CD14-positive monocyte (primary cell): ENCODE measurements around the gene HDGF. TPM values are rescaled to one million over a fixed set of nuclear protein-coding genes. Genes with fewer than 3 reads are reported as not detected.

Experiments used
- DNase-seq, 3 donors: peaks; one replicate each; pipeline ENCODE4 v3.0.0-alpha.2; 2011 to 2022
- H2AFZ ChIP-seq: 2 replicates; pipeline ENCODE4 v1.6.0; 2012; ENCODE audit warnings: mild to moderate bottlenecking, low read depth, low read length, inconsistent platforms; ENCODE audit not compliant: insufficient read depth, poor library complexity, severe bottlenecking
- H3K27ac ChIP-seq, 2 donors: 1 replicate in 1 of 2; 2 replicates in 1 of 2; pipeline ENCODE4 v1.5.1; 2012 to 2013; ENCODE audit warnings: low read length in 2 of 2, control low read depth in 1 of 2, inconsistent platforms in 1 of 2, low read depth in 1 of 2, mild to moderate bottlenecking in 1 of 2
- H3K27me3 ChIP-seq, 2 donors: one replicate each; pipeline versions ENCODE4 v1.6.0 to v1.6.1; 2011 to 2013; ENCODE audit warnings: low read length in 2 of 2; ENCODE audit not compliant: control insufficient read depth in 2 of 2, insufficient read depth in 2 of 2
- H3K36me3 ChIP-seq, 2 donors: replicated peaks in 1 of 2; 1 replicate in 1 of 2; 2 replicates in 1 of 2; pipeline versions ENCODE4 v1.5.1 to v1.6.1; 2012 to 2013; ENCODE audit warnings: low read length in 2 of 2, control low read depth in 1 of 2, inconsistent platforms in 1 of 2, mild to moderate bottlenecking in 1 of 2; ENCODE audit not compliant: insufficient read depth in 2 of 2, control insufficient read depth in 1 of 2
- H3K4me1 ChIP-seq, 2 donors: 1 replicate in 1 of 2; 2 replicates in 1 of 2; pipeline versions ENCODE4 v1.5.1 to v1.6.1; 2012 to 2013; ENCODE audit warnings: low read length in 2 of 2, control low read depth in 1 of 2, inconsistent platforms in 1 of 2, mild to moderate bottlenecking in 1 of 2, moderate library complexity in 1 of 2; ENCODE audit not compliant: insufficient read depth in 2 of 2, control insufficient read depth in 1 of 2
- H3K4me2 ChIP-seq: replicated peaks from 2 replicates; pipeline ENCODE3; 2012; ENCODE audit warnings: low read length, moderate library complexity, mild to moderate bottlenecking; ENCODE audit not compliant: poor library complexity, severe bottlenecking; ENCODE audit errors: extremely low read depth
- H3K4me3 ChIP-seq, 3 experiments: fragments of 200-600 bp in 1 of 3; sonication (generic) in 1 of 3; replicated peaks in 1 of 3; 1 replicate in 2 of 3; 2 replicates in 1 of 3; pipeline ENCODE4 v1.5.1; 2011 to 2013; ENCODE audit warnings: low read length in 3 of 3, mild to moderate bottlenecking in 3 of 3, control low read depth in 2 of 3, low read depth in 2 of 3, inconsistent platforms in 1 of 3, moderate library complexity in 1 of 3
- H3K79me2 ChIP-seq: 2 replicates; pipeline ENCODE4 v1.6.0; 2012; ENCODE audit warnings: mild to moderate bottlenecking, control low read depth, inconsistent platforms, low read length, moderate library complexity; ENCODE audit not compliant: insufficient read depth
- H3K9ac ChIP-seq: 2 replicates; pipeline ENCODE4 v1.6.0; 2017; ENCODE audit warnings: low read length, mild to moderate bottlenecking; ENCODE audit not compliant: insufficient read depth, poor library complexity, severe bottlenecking
- H3K9me3 ChIP-seq, 2 donors: replicated peaks in 1 of 2; 1 replicate in 1 of 2; 2 replicates in 1 of 2; pipeline versions ENCODE4 v1.5.1 to v1.6.1; 2012 to 2013; ENCODE audit warnings: low read length in 2 of 2, control low read depth in 1 of 2; ENCODE audit not compliant: control insufficient read depth in 1 of 2, insufficient read depth in 1 of 2
- H4K20me1 ChIP-seq: 2 replicates; pipeline ENCODE4 v1.6.0; 2012; ENCODE audit warnings: mild to moderate bottlenecking, low read length, control low read depth, moderate library complexity; ENCODE audit not compliant: insufficient read depth
- H3K27ac Mint-ChIP-seq, 7 donors: one replicate each; pipeline ENCODE4 v1.8.0; 2020; ENCODE audit warnings: mild to moderate bottlenecking in 7 of 7, mixed read lengths in 7 of 7, moderate library complexity in 6 of 7, inconsistent platforms in 2 of 7
- H3K27me3 Mint-ChIP-seq, 3 donors: one replicate each; pipeline ENCODE4 v1.8.0; 2021 to 2022; ENCODE audit warnings: low read depth in 3 of 3, mild to moderate bottlenecking in 3 of 3, mixed read lengths in 3 of 3, moderate library complexity in 3 of 3, inconsistent platforms in 1 of 3
- H3K36me3 Mint-ChIP-seq, 2 donors: one replicate each; pipeline ENCODE4 v1.8.0; 2020; ENCODE audit warnings: mixed read lengths in 2 of 2, inconsistent platforms in 1 of 2, mild to moderate bottlenecking in 1 of 2
- H3K4me1 Mint-ChIP-seq: one replicate; pipeline ENCODE4 v1.8.0; 2020; ENCODE audit warnings: mild to moderate bottlenecking, mixed read lengths
- H3K4me3 Mint-ChIP-seq, 2 donors: one replicate each; pipeline ENCODE4 v1.8.0; 2020; ENCODE audit warnings: mild to moderate bottlenecking in 2 of 2, mixed read lengths in 2 of 2, moderate library complexity in 1 of 2
- H3K9me3 Mint-ChIP-seq, 7 donors: one replicate each; pipeline ENCODE4 v1.8.0; 2020 to 2022; ENCODE audit warnings: mixed read lengths in 7 of 7, mild to moderate bottlenecking in 6 of 7, moderate library complexity in 6 of 7, inconsistent platforms in 2 of 7
- CTCF ChIP-seq: fragments of 200-600 bp; IDR thresholded peaks from one replicate; pipeline ENCODE4 v1.8.0; 2022; ENCODE audit warnings: antibody characterized with exemption, mild to moderate bottlenecking
- WGBS: methylation state at CpG from one replicate; pipeline ENCODE4 v1.1.5; 2013; ENCODE audit warnings: missing lambda C conversion rate; ENCODE audit not compliant: insufficient coverage; 5-methylcytosine and 5-hydroxymethylcytosine counted together
- intact Hi-C, 2 donors: fragments of 100-400 bp; cut with micrococcal nuclease; formaldehyde crosslinking; loops; one replicate each; pipeline versions ENCODE4 v1.15.0 to v1.15.1; 2023
- polyA minus RNA-seq: library from RNA; depleted of rRNA, polyadenylated mRNA; stranded (reverse); fragments of >200 nt; gene quantifications from 2 replicates; pipeline ENCODE4 v1.2.3, GENCODE V29; 2012
- polyA plus RNA-seq, 3 donors: library from polyadenylated mRNA; depleted of rRNA in 1 of 3; unstranded in 2 of 3; stranded (reverse) in 1 of 3; fragments of 300-500 nt in 2 of 3; fragments of >200 nt in 1 of 3; fragmentation: Illumina TruSeq in 2 of 3; gene quantifications; 1 replicate in 2 of 3; 2 replicates in 1 of 3; pipeline ENCODE4 v1.2.3, GENCODE V29; 2012 to 2021
- total RNA-seq, 12 experiments: library from RNA in 1 of 12; stranded (reverse) in 1 of 12; fragments of 120-200 nt in 1 of 12; gene quantifications; one replicate each; pipeline ENCODE4 v1.2.4 and lab custom pipeline; 2013 to 2026; ENCODE audit warnings: mixed read lengths in 6 of 12, inconsistent platforms in 1 of 12

HDGF gene
- 175 TPM for total RNA-seq (2013)
- polyA plus RNA-seq, result 10 to 100 TPM; 23.9 to 92.4 (median 49.9) TPM
- 42.5 and 80.6 TPM in 2 replicates for polyA minus RNA-seq
- 92.9 to 326 (median 156) reads per million in 11 experiments for total RNA-seq (lab: John Stamatoyannopoulos, UW)

- Histone ChIP-seq H3K9ac (peak within 1 kb of the TSS; percentile 80), H3K36me3 (no peaks in the 10 kb centered on the region), H3K27ac (peak within 1 kb of the TSS; percentile 89 to 91), H3K79me2 (peaks cover 89% of the 10 kb centered on the region), H2AFZ (peak within 1 kb of the TSS; percentile 88), H3K9me3 (no peaks in the 10 kb centered on the region), H3K4me2 (peak within 1 kb of the TSS; percentile 91), H3K4me1 (peaks cover 56 to 69% of the 10 kb centered on the region in 2 donors), H4K20me1 (peaks cover 28% of the 10 kb centered on the region), H3K27me3 (no peaks in the 10 kb centered on the region), H3K4me3 (peak within 1 kb of the TSS; percentile 84 to 96 (median 84))
- H3K9me3 Mint-ChIP-seq, result peaks cover 0 to 3% (median 0%) of the 10 kb centered on the region in 7 donors
- no peak for DNase-seq
- WGBS, result under 1% methylated on average over 39 of the region's 48 CpGs
- TF ChIP-seq CTCF, result no peak
- peak within 1 kb of the TSS; percentile 91 to 98 (median 94) for H3K27ac Mint-ChIP-seq
- peaks cover 0 to 2% (median 0%) of the 10 kb centered on the region in 3 donors for H3K27me3 Mint-ChIP-seq
- H3K36me3 Mint-ChIP-seq, result no peaks in the 10 kb centered on the region
- peaks cover 70% of the 10 kb centered on the region for H3K4me1 Mint-ChIP-seq
- peak within 1 kb of the TSS; percentile 89 to 97 for H3K4me3 Mint-ChIP-seq
- intact Hi-C loops, result loop anchor here (1.0 to 2.0 kb wide), 2 partner anchors 11 to 15 kb away; partner anchors contain the start of gene PRCC (in 2 of the 2)
These were observed at the start of gene HDGF for GRCh38 chr1:156751451-156751756. TSS of gene HDGF (minus strand) at chr1:156751675. CDS start at chr1:156751429, 246 bp downstream.

GRCh38 chr1:156797212-156797871 lies 45.9 kb upstream of the HDGF start:
- DNase-seq, result peak in 2 of 3 donors; percentile 28 to 32
- H3K4me3 ChIP-seq, result no peak overlapping the region
- H3K4me1 ChIP-seq, result no peaks in the 10 kb centered on the region
- no peak overlapping the region for H3K9ac ChIP-seq
- H4K20me1 ChIP-seq, result peaks cover 10% of the 10 kb centered on the region
- Mint-ChIP-seq H3K4me1 (no peaks in the 10 kb centered on the region), H3K27me3 (no peaks in the 10 kb centered on the region), H3K4me3 (no peak overlapping the region), H3K9me3 (no peaks in the 10 kb centered on the region), H3K36me3 (peaks cover 92% of the 10 kb centered on the region in 2 donors), H3K27ac (no peak overlapping the region)
- peak; percentile 81 for TF ChIP-seq CTCF
- WGBS, result no CpG with 5 or more reads among the region's 4 CpGs
- no peaks in the 10 kb centered on the region for H3K79me2 ChIP-seq
- no peaks in the 10 kb centered on the region for H3K9me3 ChIP-seq
- H3K27ac ChIP-seq, result no peak overlapping the region
- intact Hi-C loops, result loop anchor here in 1 of 2 donors (10.0 kb wide), 1 partner anchor 57 kb away; the partner anchor contains the start of gene INSRR
- H3K27me3 ChIP-seq, result no peaks in the 10 kb centered on the region
- peaks cover 82 to 100% of the 10 kb centered on the region in 2 donors for H3K36me3 ChIP-seq
- H2AFZ ChIP-seq, result no peak overlapping the region
- H3K4me2 ChIP-seq, result no peak overlapping the region
